SK-N-SH (cell line): ENCODE measurements around the gene CFAP206.

Experiments
- CTCF ChIP-seq: fragments of 200-600 bp; sonication (generic); IDR thresholded peaks from 2 replicates; pipeline ENCODE4 v1.6.1; 2017; ENCODE audit warnings: antibody characterized with exemption, mild to moderate bottlenecking, moderate library complexity
- FOSL2 ChIP-seq: IDR thresholded peaks from 2 replicates; pipeline ENCODE4 v1.4.0; 2012; ENCODE audit warnings: low read depth, mild to moderate bottlenecking, moderate library complexity, borderline replicate concordance
- MXI1 ChIP-seq: IDR thresholded peaks from 2 replicates; pipeline ENCODE4 v1.6.1; 2012; ENCODE audit warnings: mild to moderate bottlenecking, low read depth, low read length, improper control_type of control experiment
- RAD21 ChIP-seq: IDR thresholded peaks from 2 replicates; pipeline ENCODE4 v1.6.1; 2012; ENCODE audit warnings: mild to moderate bottlenecking, low read length
- REST ChIP-seq: IDR thresholded peaks from 2 replicates; pipeline ENCODE4 v1.6.1; 2012; ENCODE audit warnings: mild to moderate bottlenecking, low read depth, low read length, moderate library complexity
- SIN3A ChIP-seq: IDR thresholded peaks from 2 replicates; pipeline ENCODE4 v1.6.1; 2012; ENCODE audit warnings: low read depth, mild to moderate bottlenecking, low read length, moderate library complexity, borderline replicate concordance
- TF ChIP-seq, protein P1 (sequence below): fragments of 150-350 bp; IDR thresholded peaks from 2 replicates; pipeline ENCODE4 v1.6.1; 2017; ENCODE audit warnings: antibody characterized with exemption, low read length, low read depth, borderline replicate concordance

GRCh38 chr6:87407901-87408720 is at the start of gene CFAP206:
- TF ChIP-seq RAD21 (no peak), FOSL2 (no peak), CTCF (peak; percentile 29), MXI1 (peak; percentile 8; the same call in 1 of the 2 replicates), REST (no peak), SIN3A (0 out of 2 replicates have a peak, but pooled peaks have one; percentile 29)
- TF ChIP-seq, protein P1, sequence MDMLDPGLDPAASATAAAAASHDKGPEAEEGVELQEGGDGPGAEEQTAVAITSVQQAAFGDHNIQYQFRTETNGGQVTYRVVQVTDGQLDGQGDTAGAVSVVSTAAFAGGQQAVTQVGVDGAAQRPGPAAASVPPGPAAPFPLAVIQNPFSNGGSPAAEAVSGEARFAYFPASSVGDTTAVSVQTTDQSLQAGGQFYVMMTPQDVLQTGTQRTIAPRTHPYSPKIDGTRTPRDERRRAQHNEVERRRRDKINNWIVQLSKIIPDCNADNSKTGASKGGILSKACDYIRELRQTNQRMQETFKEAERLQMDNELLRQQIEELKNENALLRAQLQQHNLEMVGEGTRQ: no peak
